Measurements from ENCODE around the gene ARHGEF2.

The ARHGEF2 gene

GRCh38 chr1:155971910-155972809 lies 6.2 kb downstream of the ARHGEF2 start:
- no peak for DNase-seq (ENCODE audit: low read depth in 1 of 2, low spot score in 1 of 2)

GRCh38 chr1:155970531-155971167 lies 7.7 kb downstream of the ARHGEF2 start:
- no peak for DNase-seq (ENCODE audit: low read depth in 1 of 2, low spot score in 1 of 2)

GRCh38 chr1:155969377-155969791 lies 9.0 kb downstream of the ARHGEF2 start:
- no peak for DNase-seq (ENCODE audit: low read depth in 1 of 2, low spot score in 1 of 2)

GRCh38 chr1:155968670-155969069 lies 9.7 kb downstream of the ARHGEF2 start:
- no peak for DNase-seq (ENCODE audit: low read depth in 1 of 2, low spot score in 1 of 2)

- no peak for DNase-seq (ENCODE audit: low read depth in 1 of 2, low spot score in 1 of 2)
These were observed 10.3 kb downstream of the ARHGEF2 start for GRCh38 chr1:155968051-155968400.

GRCh38 chr1:155967341-155968050 lies 10.9 kb downstream of the ARHGEF2 start:
- DNase-seq (ENCODE audit: low read depth in 1 of 2, low spot score in 1 of 2): no peak

GRCh38 chr1:155966750-155967149 lies 11.6 kb downstream of the ARHGEF2 start:
- no peak for DNase-seq (ENCODE audit: low read depth in 1 of 2, low spot score in 1 of 2)

- DNase-seq (ENCODE audit: low read depth in 1 of 2, low spot score in 1 of 2): no peak
These were observed 12.2 kb downstream of the ARHGEF2 start for GRCh38 chr1:155966135-155966534.

GRCh38 chr1:155964193-155964592 lies 14.2 kb downstream of the ARHGEF2 start:
- no peak for DNase-seq (ENCODE audit: low read depth in 1 of 2, low spot score in 1 of 2)

GRCh38 chr1:155962599-155963211 lies 15.6 kb downstream of the ARHGEF2 start:
- no peak for DNase-seq (ENCODE audit: low read depth in 1 of 2, low spot score in 1 of 2)

GRCh38 chr1:155961937-155962336 lies 16.4 kb downstream of the ARHGEF2 start:
- DNase-seq (ENCODE audit: low read depth in 1 of 2, low spot score in 1 of 2): no peak

- DNase-seq (ENCODE audit: low read depth in 1 of 2, low spot score in 1 of 2): no peak
These were observed 18.1 kb downstream of the ARHGEF2 start for GRCh38 chr1:155960081-155960745.

- DNase-seq (ENCODE audit: low read depth in 1 of 2, low spot score in 1 of 2): no peak
These were observed 20.9 kb downstream of the ARHGEF2 start for GRCh38 chr1:155957411-155957915.

- DNase-seq (ENCODE audit: low read depth in 1 of 2, low spot score in 1 of 2): no peak
These were observed 23.7 kb downstream of the ARHGEF2 start for GRCh38 chr1:155954645-155955044.

GRCh38 chr1:155952505-155952890 lies 25.8 kb downstream of the ARHGEF2 start:
- DNase-seq (ENCODE audit: low read depth in 1 of 2, low spot score in 1 of 2): no peak

GRCh38 chr1:155951753-155952504 lies 26.4 kb downstream of the ARHGEF2 start:
- no peak for DNase-seq (ENCODE audit: low read depth in 1 of 2, low spot score in 1 of 2)

GRCh38 chr1:155950829-155951228 lies 27.5 kb downstream of the ARHGEF2 start:
- DNase-seq (ENCODE audit: low read depth in 1 of 2, low spot score in 1 of 2): no peak

- no peak for DNase-seq (ENCODE audit: low read depth in 1 of 2, low spot score in 1 of 2)
These were observed 30.6 kb downstream of the ARHGEF2 start for GRCh38 chr1:155947741-155948140.

GRCh38 chr1:155947292-155947691 lies 31.1 kb downstream of the ARHGEF2 start:
- no peak for DNase-seq (ENCODE audit: low read depth in 1 of 2, low spot score in 1 of 2)

- DNase-seq (ENCODE audit: low read depth in 1 of 2, low spot score in 1 of 2): no peak
These were observed 31.6 kb downstream of the ARHGEF2 start for GRCh38 chr1:155946633-155947219.

Data from activated T-helper 1 cell treated with anti-CD3 and anti-CD28 coated beads, Interleukin-2, amount 50 U/mL, for 16 hours (primary cell).